GM13976 (cell line): Measurements from ENCODE around the gene FAXC.

Experiments used
- DNase-seq: peaks from one replicate; pipeline ENCODE4 v3.0.0; 2012; ENCODE audit warnings: low spot score
- in situ Hi-C: fragments of 300-500 bp; cut with MboI; formaldehyde crosslinking; loops from one replicate; pipeline ENCODE4 v1.12.0; 2022; ENCODE audit warnings: low sequenced_read_pairs, mixed read lengths, inconsistent platforms; ENCODE audit not compliant: unreplicated experiment
- TF ChIP-seq, protein P1 (sequence below): IDR thresholded peaks from 2 replicates; pipeline ENCODE4 v1.5.1; 2012; ENCODE audit warnings: borderline replicate concordance, mild to moderate bottlenecking; ENCODE audit not compliant: insufficient read depth; ENCODE audit errors: extremely low read depth, missing control alignments, control extremely low read depth

The FAXC gene

GRCh38 chr6:99349171-99350141, at the start of gene FAXC:
Gene FAXC (minus strand): TSS chr6:99349674. CDS start chr6:99349372, 302 bp downstream.
- in situ Hi-C loops: loop anchor here (25.0 kb wide), 1 partner anchor 388 kb away; no protein-coding TSS in a partner anchor
- DNase-seq: peak; percentile 52
- TF ChIP-seq, protein P1, sequence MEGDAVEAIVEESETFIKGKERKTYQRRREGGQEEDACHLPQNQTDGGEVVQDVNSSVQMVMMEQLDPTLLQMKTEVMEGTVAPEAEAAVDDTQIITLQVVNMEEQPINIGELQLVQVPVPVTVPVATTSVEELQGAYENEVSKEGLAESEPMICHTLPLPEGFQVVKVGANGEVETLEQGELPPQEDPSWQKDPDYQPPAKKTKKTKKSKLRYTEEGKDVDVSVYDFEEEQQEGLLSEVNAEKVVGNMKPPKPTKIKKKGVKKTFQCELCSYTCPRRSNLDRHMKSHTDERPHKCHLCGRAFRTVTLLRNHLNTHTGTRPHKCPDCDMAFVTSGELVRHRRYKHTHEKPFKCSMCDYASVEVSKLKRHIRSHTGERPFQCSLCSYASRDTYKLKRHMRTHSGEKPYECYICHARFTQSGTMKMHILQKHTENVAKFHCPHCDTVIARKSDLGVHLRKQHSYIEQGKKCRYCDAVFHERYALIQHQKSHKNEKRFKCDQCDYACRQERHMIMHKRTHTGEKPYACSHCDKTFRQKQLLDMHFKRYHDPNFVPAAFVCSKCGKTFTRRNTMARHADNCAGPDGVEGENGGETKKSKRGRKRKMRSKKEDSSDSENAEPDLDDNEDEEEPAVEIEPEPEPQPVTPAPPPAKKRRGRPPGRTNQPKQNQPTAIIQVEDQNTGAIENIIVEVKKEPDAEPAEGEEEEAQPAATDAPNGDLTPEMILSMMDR: no peak

GRCh38 chr6:99397287-99397686, 47.8 kb upstream of the FAXC start:
- in situ Hi-C loops: no loop called here
- TF ChIP-seq, protein P1: no peak
- no peak for DNase-seq

GRCh38 chr6:99393698-99394531, 44.4 kb upstream of the FAXC start, which contains the start of gene COQ3:
Gene COQ3 (minus strand): TSS chr6:99394195. CDS start chr6:99394179, 16 bp downstream.
- TF ChIP-seq, protein P1: no peak
- in situ Hi-C loops: no loop called here
- DNase-seq: peak; percentile 91

DNA sequence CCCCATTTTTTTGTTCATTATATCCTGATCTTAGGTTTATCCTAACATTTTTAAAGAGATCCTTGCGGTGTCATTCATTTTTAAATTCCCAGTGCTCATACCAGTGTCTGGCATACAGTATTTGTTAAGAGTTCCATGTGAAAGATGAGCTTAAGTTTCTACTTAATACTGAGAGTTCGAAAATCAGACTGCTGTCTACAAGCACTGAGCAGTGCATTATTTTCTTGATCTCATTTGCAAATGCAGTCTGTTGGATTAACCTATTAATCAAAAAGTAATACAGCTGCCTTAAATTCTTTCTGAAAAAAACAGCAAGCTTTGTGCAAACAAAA, 43.9 kb upstream of the FAXC start:
- TF ChIP-seq, protein P1: no peak
- in situ Hi-C loops: no loop called here
- DNase-seq: no peak

GRCh38 chr6:99390896-99391295, 41.4 kb upstream of the FAXC start:
- no peak for DNase-seq
- TF ChIP-seq, protein P1: no peak
- in situ Hi-C loops: no loop called here

GRCh38 chr6:99384507-99384906, 35.0 kb upstream of the FAXC start:
- in situ Hi-C loops: no loop called here
- no peak for DNase-seq
- TF ChIP-seq, protein P1: no peak
